H9 (cell line): Measurements from ENCODE around the gene PLEKHG3. TPM values are rescaled to one million over a fixed set of nuclear protein-coding genes. Genes with fewer than 3 reads are reported as not detected.

Experiments used
- DNase-seq: peaks from one replicate; pipeline ENCODE4 v3.0.0-alpha.2; 2017
- H2AFZ ChIP-seq: one replicate; pipeline ENCODE4 v1.6.1; 2013; ENCODE audit warnings: mild to moderate bottlenecking, low read length, control low read depth, moderate library complexity
- H2AK5ac ChIP-seq: 2 replicates; pipeline ENCODE4 v1.6.1; 2013; ENCODE audit warnings: low read length, control low read depth, mixed read lengths; ENCODE audit not compliant: insufficient read length
- H2BK120ac ChIP-seq: one replicate; pipeline ENCODE4 v1.6.1; 2013; ENCODE audit warnings: low read depth, mild to moderate bottlenecking, low read length, control low read depth, inconsistent platforms; ENCODE audit not compliant: poor library complexity, severe bottlenecking
- H2BK12ac ChIP-seq: 2 replicates; pipeline ENCODE4 v1.6.1; 2013; ENCODE audit warnings: low read length, control low read depth, mixed read lengths, low read depth; ENCODE audit not compliant: insufficient read length
- H2BK15ac ChIP-seq: 2 replicates; pipeline ENCODE4 v1.6.1; 2013; ENCODE audit warnings: low read depth, low read length, control low read depth
- H2BK20ac ChIP-seq: one replicate; pipeline ENCODE4 v1.6.1; 2013; ENCODE audit warnings: low read depth, mild to moderate bottlenecking, low read length, control low read depth, inconsistent platforms; ENCODE audit not compliant: poor library complexity, severe bottlenecking
- H2BK5ac ChIP-seq: 2 replicates; pipeline ENCODE4 v1.6.1; 2013; ENCODE audit warnings: low read length, control low read depth, mixed read lengths; ENCODE audit not compliant: insufficient read length
- H3K14ac ChIP-seq: 2 replicates; pipeline ENCODE4 v1.6.1; 2013; ENCODE audit warnings: low read length, control low read depth; ENCODE audit not compliant: insufficient read depth
- H3K18ac ChIP-seq: 2 replicates; pipeline ENCODE4 v1.6.1; 2013; ENCODE audit warnings: low read depth, mild to moderate bottlenecking, mixed read lengths, low read length, control low read depth; ENCODE audit not compliant: insufficient read length
- H3K23ac ChIP-seq: 2 replicates; pipeline ENCODE4 v1.6.1; 2013; ENCODE audit warnings: low read length, control low read depth, mixed read lengths, low read depth; ENCODE audit not compliant: insufficient read length
- H3K23me2 ChIP-seq: 2 replicates; pipeline ENCODE4 v1.6.1; 2013; ENCODE audit warnings: low read depth, mild to moderate bottlenecking, mixed read lengths, low read length, control low read depth; ENCODE audit not compliant: insufficient read length, poor library complexity, severe bottlenecking
- H3K27ac ChIP-seq: 2 replicates; pipeline ENCODE4 v1.5.1; 2013; ENCODE audit warnings: low read length, control low read depth, mixed read lengths, low read depth; ENCODE audit not compliant: insufficient read length
- H3K27me3 ChIP-seq: 2 replicates; pipeline ENCODE4 v1.6.1; 2013; ENCODE audit warnings: low read length, control low read depth, inconsistent platforms; ENCODE audit not compliant: insufficient read depth
- H3K4ac ChIP-seq: 2 replicates; pipeline ENCODE4 v1.6.1; 2013; ENCODE audit warnings: low read depth, mild to moderate bottlenecking, control low read depth, inconsistent platforms, low read length, moderate library complexity
- H3K4me1 ChIP-seq: 2 replicates; pipeline ENCODE4 v1.6.1; 2013; ENCODE audit warnings: low read length, control low read depth, inconsistent platforms; ENCODE audit not compliant: insufficient read depth
- H3K4me2 ChIP-seq: 2 replicates; pipeline ENCODE4 v1.6.1; 2013; ENCODE audit warnings: low read length, control low read depth, mixed read lengths; ENCODE audit not compliant: insufficient read length, insufficient read depth
- H3K56ac ChIP-seq: 2 replicates; pipeline ENCODE4 v1.6.1; 2013; ENCODE audit warnings: low read depth, mild to moderate bottlenecking, mixed read lengths, low read length, control low read depth; ENCODE audit not compliant: insufficient read length
- H3K79me1 ChIP-seq: 2 replicates; pipeline ENCODE4 v1.6.1; 2013; ENCODE audit warnings: low read depth, mild to moderate bottlenecking, moderate library complexity, low read length, control low read depth, inconsistent platforms; ENCODE audit not compliant: insufficient read depth, poor library complexity, severe bottlenecking
- H3K79me2 ChIP-seq: 2 replicates; pipeline ENCODE4 v1.6.1; 2013; ENCODE audit warnings: low read length, control low read depth, inconsistent platforms; ENCODE audit not compliant: insufficient read depth
- H3K9ac ChIP-seq: 2 replicates; pipeline ENCODE4 v1.6.1; 2013; ENCODE audit warnings: low read length, control low read depth, mixed read lengths; ENCODE audit not compliant: insufficient read length; ENCODE audit errors: extremely low read depth
- H3K9me3 ChIP-seq: one replicate; pipeline ENCODE4 v1.6.1; 2013; ENCODE audit warnings: low read depth, low read length, inconsistent platforms; ENCODE audit not compliant: control insufficient read depth
- H3T11ph ChIP-seq: one replicate; pipeline ENCODE4 v1.6.1; 2013; ENCODE audit warnings: mild to moderate bottlenecking, low read length, control low read depth, inconsistent platforms
- H4K20me1 ChIP-seq: one replicate; pipeline ENCODE4 v1.6.1; 2013; ENCODE audit not compliant: control insufficient read depth, insufficient read length, insufficient read depth
- H4K5ac ChIP-seq: 2 replicates; pipeline ENCODE4 v1.6.1; 2013; ENCODE audit warnings: low read depth, mild to moderate bottlenecking, mixed read lengths, low read length, control low read depth; ENCODE audit not compliant: insufficient read length
- H4K8ac ChIP-seq: replicated peaks from 2 replicates; pipeline ENCODE4 v1.6.1; 2013; ENCODE audit warnings: low read length, control low read depth, mixed read lengths, low read depth; ENCODE audit not compliant: insufficient read length
- H4K91ac ChIP-seq: 2 replicates; pipeline ENCODE4 v1.6.1; 2013; ENCODE audit warnings: low read depth, mild to moderate bottlenecking, moderate library complexity, mixed read lengths, low read length, control low read depth; ENCODE audit not compliant: insufficient read length
- H3K27ac Mint-ChIP-seq, 3 experiments: 2 replicates in 2 of 3; 3 replicates in 1 of 3; pipeline ENCODE4 v1.8.0; 2020 to 2021; ENCODE audit warnings: mixed read lengths in 3 of 3, mild to moderate bottlenecking in 1 of 3, moderate library complexity in 1 of 3
- H3K27me3 Mint-ChIP-seq: 2 replicates; pipeline ENCODE4 v1.8.0; 2021; ENCODE audit warnings: low read depth, mild to moderate bottlenecking, moderate library complexity, mixed read lengths
- H3K36me3 Mint-ChIP-seq, 3 experiments: 2 replicates in 2 of 3; 3 replicates in 1 of 3; pipeline ENCODE4 v1.8.0; 2020 to 2021; ENCODE audit warnings: low read depth in 3 of 3, mixed read lengths in 3 of 3; ENCODE audit not compliant: insufficient read depth in 1 of 3
- H3K4me1 Mint-ChIP-seq, 2 experiments: 2 replicates each; pipeline ENCODE4 v1.8.0; 2020; ENCODE audit warnings: mixed read lengths in 2 of 2
- H3K4me3 Mint-ChIP-seq, 2 experiments: 2 replicates in 1 of 2; 3 replicates in 1 of 2; pipeline ENCODE4 v1.8.0; 2020 to 2021; ENCODE audit warnings: mild to moderate bottlenecking in 2 of 2, mixed read lengths in 2 of 2, moderate library complexity in 1 of 2
- H3K9me3 Mint-ChIP-seq, 2 experiments: 2 replicates in 1 of 2; 3 replicates in 1 of 2; pipeline ENCODE4 v1.8.0; 2020; ENCODE audit warnings: mild to moderate bottlenecking in 2 of 2, mixed read lengths in 2 of 2, moderate library complexity in 1 of 2
- CTCF ChIP-seq: fragments of 200-600 bp; sonication (generic); conservative IDR thresholded peaks from 3 replicates; pipeline ENCODE4 v1.8.0; 2021; ENCODE audit warnings: antibody characterized with exemption, mild to moderate bottlenecking
- WGBS: extraction: QIAGEN DNeasy Blood & Tissue Kit; methylation state at CpG from one replicate; pipeline ENCODE4 v1.1.7; 2013; ENCODE audit warnings: missing lambda C conversion rate, low lambda C conversion rate, mixed read lengths; ENCODE audit not compliant: insufficient read length; ENCODE audit errors: extremely low coverage; 5-methylcytosine and 5-hydroxymethylcytosine counted together
- total RNA-seq: library from RNA; stranded (reverse); gene quantifications from 2 replicates; pipeline ENCODE4 v1.2.1, GENCODE V29; 2021

The PLEKHG3 gene
- total RNA-seq, 1 experiment from 2014 or later: 48.5 TPM

- no peak overlapping the region for H3K27ac ChIP-seq
- H2BK12ac ChIP-seq: no peak overlapping the region
- no peak overlapping the region for H3K4ac ChIP-seq
- H3T11ph ChIP-seq: no peak overlapping the region
- Mint-ChIP-seq H3K4me3 (no peak overlapping the region), H3K27ac (peak overlapping the region in 1 of 3 experiments; percentile 34; a peak in 3 of 7 replicates), H3K9me3 (no peaks in the 10 kb centered on the region), H3K4me1 (peaks cover 86 to 88% of the 10 kb centered on the region in 2 experiments), H3K27me3 (no peaks in the 10 kb centered on the region; the same call in 1 of the 2 replicates), H3K36me3 (peaks cover 4 to 17% (median 9%) of the 10 kb centered on the region in 3 experiments; a peak in 5 of 7 replicates)
- H3K14ac ChIP-seq: no peak overlapping the region
- DNase-seq: no peak
- H2BK20ac ChIP-seq: no peak overlapping the region
- no peak overlapping the region for H2BK15ac ChIP-seq
- H2AK5ac ChIP-seq: no peak overlapping the region
- no peaks in the 10 kb centered on the region for H3K27me3 ChIP-seq
- H3K23me2 ChIP-seq: peaks cover 3% of the 10 kb centered on the region
- H2BK5ac ChIP-seq: no peak overlapping the region
- TF ChIP-seq CTCF: no peak
- no CpG with 5 or more reads among the region's 9 CpGs for WGBS
- H3K18ac ChIP-seq: no peak overlapping the region
- H2AFZ ChIP-seq: no peak overlapping the region
- no peaks in the 10 kb centered on the region for H3K9me3 ChIP-seq
- no peak overlapping the region for H4K8ac ChIP-seq
- no peak overlapping the region for H3K9ac ChIP-seq
- H3K4me1 ChIP-seq: peaks cover 37% of the 10 kb centered on the region
- no peak overlapping the region for H4K5ac ChIP-seq
- no peak overlapping the region for H3K4me2 ChIP-seq
- H4K20me1 ChIP-seq: peaks cover 2% of the 10 kb centered on the region
- no peak overlapping the region for H3K23ac ChIP-seq
- peaks cover 6% of the 10 kb centered on the region for H3K79me1 ChIP-seq
- H3K79me2 ChIP-seq: peaks cover 46% of the 10 kb centered on the region; the same call in 1 of the 2 replicates
- H4K91ac ChIP-seq: no peak overlapping the region
- H2BK120ac ChIP-seq: no peak overlapping the region
- no peak overlapping the region for H3K56ac ChIP-seq
These were observed 17.7 kb downstream of the PLEKHG3 start for GRCh38 chr14:64721899-64722298.
